HEK293 (cell line): Measurements from ENCODE around the gene PLPPR2.

Source experiments
- KLF8 ChIP-seq: fragments of 450-650 bp; formaldehyde crosslinking; IDR thresholded peaks from 2 replicates; pipeline ENCODE4 v1.5.1; 2016; ENCODE audit warnings: missing biosample characterization, missing genetic modification characterization
- KLF9 ChIP-seq: fragments of 450-650 bp; formaldehyde crosslinking; IDR thresholded peaks from 2 replicates; pipeline ENCODE4 v1.5.1; 2016; ENCODE audit warnings: missing biosample characterization, missing genetic modification characterization, low read depth
- MEIS1 ChIP-seq: sonication (generic); formaldehyde crosslinking; IDR thresholded peaks from 2 replicates; pipeline ENCODE4 v1.8.1; 2022; ENCODE audit warnings: missing genetic modification reagents, mild to moderate bottlenecking, borderline replicate concordance
- RBAK ChIP-seq: fragments of 450-650 bp; formaldehyde crosslinking; IDR thresholded peaks from 2 replicates; pipeline ENCODE4 v1.5.1; 2016; ENCODE audit warnings: missing biosample characterization, missing genetic modification characterization
- ZBTB21 ChIP-seq: fragments of 450-650 bp; formaldehyde crosslinking; IDR thresholded peaks from 2 replicates; pipeline ENCODE4 v1.5.1; 2017; ENCODE audit warnings: missing biosample characterization, missing genetic modification characterization
- ZEB2 ChIP-seq: fragments of 450-650 bp; formaldehyde crosslinking; IDR thresholded peaks from 2 replicates; pipeline ENCODE4 v1.5.1; 2016; ENCODE audit warnings: missing biosample characterization, missing genetic modification characterization
- ZNF132 ChIP-seq: fragments of 450-650 bp; formaldehyde crosslinking; IDR thresholded peaks from 2 replicates; pipeline ENCODE4 v1.5.1; 2017; ENCODE audit warnings: missing biosample characterization, missing genetic modification characterization, borderline replicate concordance
- ZNF23 ChIP-seq: fragments of 450-650 bp; formaldehyde crosslinking; IDR thresholded peaks from 2 replicates; pipeline ENCODE4 v1.5.1; 2016; ENCODE audit warnings: missing biosample characterization, missing genetic modification characterization, borderline replicate concordance
- ZNF701 ChIP-seq: fragments of 450-650 bp; formaldehyde crosslinking; IDR thresholded peaks from 2 replicates; pipeline ENCODE4 v1.5.1; 2016; ENCODE audit warnings: missing biosample characterization, missing genetic modification characterization
- TF ChIP-seq, protein P1 (sequence below): fragments of 450-650 bp; formaldehyde crosslinking; IDR thresholded peaks from 2 replicates; pipeline ENCODE4 v1.5.1; 2016; ENCODE audit warnings: missing biosample characterization, missing genetic modification characterization
- TF ChIP-seq, protein P2 (sequence below): fragments of 450-650 bp; formaldehyde crosslinking; IDR thresholded peaks from 2 replicates; pipeline ENCODE4 v1.5.1; 2016; ENCODE audit warnings: missing biosample characterization, missing genetic modification characterization, borderline replicate concordance
- TF ChIP-seq, protein P3 (sequence below): fragments of 450-650 bp; formaldehyde crosslinking; IDR thresholded peaks from 2 replicates; pipeline ENCODE4 v1.5.1; 2016; ENCODE audit warnings: missing biosample characterization, missing genetic modification characterization, borderline replicate concordance
- TF ChIP-seq, protein P4 (sequence below): fragments of 450-650 bp; formaldehyde crosslinking; IDR thresholded peaks from 2 replicates; pipeline ENCODE4 v1.5.1; 2016; ENCODE audit warnings: missing biosample characterization, missing genetic modification characterization
- TF ChIP-seq, protein P5 (sequence below): fragments of 450-650 bp; formaldehyde crosslinking; IDR thresholded peaks from 2 replicates; pipeline ENCODE4 v1.5.1; 2016; ENCODE audit warnings: missing biosample characterization, missing genetic modification characterization
- TF ChIP-seq, protein P6 (sequence below): fragments of 450-650 bp; formaldehyde crosslinking; IDR thresholded peaks from 2 replicates; pipeline ENCODE4 v1.5.1; 2016; ENCODE audit warnings: missing biosample characterization, missing genetic modification characterization, borderline replicate concordance
- TF ChIP-seq, protein P7 (sequence below): fragments of 450-650 bp; formaldehyde crosslinking; IDR thresholded peaks from 2 replicates; pipeline ENCODE4 v1.5.1; 2016; ENCODE audit warnings: missing biosample characterization, missing genetic modification characterization

Gene PLPPR2

DNA sequence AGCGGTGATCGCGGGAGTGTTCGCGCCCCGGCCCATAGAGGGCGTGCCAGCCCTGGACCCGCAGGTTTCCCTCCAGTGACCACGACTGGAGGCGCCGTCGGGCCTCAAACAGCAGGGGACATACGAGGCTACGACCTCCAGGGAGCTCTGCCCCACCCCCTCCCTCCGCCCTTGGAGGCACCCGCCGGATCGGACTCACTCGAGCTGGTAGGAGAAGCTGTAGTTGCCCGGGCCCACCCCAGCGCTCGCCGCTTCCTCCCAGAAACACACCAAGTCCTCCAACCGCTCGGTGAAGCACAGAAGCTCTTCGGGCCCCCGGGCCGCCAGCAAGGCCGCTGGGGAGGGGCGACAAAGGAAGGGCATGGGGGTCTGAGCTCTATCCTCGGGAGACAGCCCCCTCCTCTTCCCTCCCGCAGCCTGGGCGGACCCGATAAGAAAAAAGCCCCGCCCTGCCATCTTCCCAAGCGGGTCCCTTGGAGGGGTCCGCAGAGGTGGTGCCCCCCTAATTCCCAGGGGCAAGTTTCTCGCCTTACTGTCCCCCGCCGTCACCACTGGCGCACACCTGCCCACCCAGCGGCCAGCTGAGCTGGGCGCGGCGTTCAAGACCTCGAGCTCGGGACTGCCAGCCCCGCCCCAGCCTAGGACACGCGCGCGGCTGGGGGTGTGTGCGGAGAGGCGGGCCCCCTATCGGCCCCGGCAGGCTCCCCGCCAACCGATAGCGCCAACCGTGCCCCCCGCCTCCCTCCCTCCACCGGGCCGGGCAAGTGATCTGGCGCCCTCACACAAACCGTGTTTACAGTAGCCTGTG is 27.9 kb downstream of the PLPPR2 start (continued):
- TF ChIP-seq, protein P1, sequence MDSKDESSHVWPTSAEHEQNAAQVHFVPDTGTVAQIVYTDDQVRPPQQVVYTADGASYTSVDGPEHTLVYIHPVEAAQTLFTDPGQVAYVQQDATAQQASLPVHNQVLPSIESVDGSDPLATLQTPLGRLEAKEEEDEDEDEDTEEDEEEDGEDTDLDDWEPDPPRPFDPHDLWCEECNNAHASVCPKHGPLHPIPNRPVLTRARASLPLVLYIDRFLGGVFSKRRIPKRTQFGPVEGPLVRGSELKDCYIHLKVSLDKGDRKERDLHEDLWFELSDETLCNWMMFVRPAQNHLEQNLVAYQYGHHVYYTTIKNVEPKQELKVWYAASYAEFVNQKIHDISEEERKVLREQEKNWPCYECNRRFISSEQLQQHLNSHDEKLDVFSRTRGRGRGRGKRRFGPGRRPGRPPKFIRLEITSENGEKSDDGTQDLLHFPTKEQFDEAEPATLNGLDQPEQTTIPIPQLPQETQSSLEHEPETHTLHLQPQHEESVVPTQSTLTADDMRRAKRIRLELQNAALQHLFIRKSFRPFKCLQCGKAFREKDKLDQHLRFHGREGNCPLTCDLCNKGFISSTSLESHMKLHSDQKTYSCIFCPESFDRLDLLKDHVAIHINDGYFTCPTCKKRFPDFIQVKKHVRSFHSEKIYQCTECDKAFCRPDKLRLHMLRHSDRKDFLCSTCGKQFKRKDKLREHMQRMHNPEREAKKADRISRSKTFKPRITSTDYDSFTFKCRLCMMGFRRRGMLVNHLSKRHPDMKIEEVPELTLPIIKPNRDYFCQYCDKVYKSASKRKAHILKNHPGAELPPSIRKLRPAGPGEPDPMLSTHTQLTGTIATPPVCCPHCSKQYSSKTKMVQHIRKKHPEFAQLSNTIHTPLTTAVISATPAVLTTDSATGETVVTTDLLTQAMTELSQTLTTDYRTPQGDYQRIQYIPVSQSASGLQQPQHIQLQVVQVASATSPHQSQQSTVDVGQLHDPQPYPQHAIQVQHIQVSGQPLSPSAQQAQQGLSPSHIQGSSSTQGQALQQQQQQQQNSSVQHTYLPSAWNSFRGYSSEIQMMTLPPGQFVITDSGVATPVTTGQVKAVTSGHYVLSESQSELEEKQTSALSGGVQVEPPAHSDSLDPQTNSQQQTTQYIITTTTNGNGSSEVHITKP, result peak; percentile 49; the same call in 1 of the 2 replicates
- TF ChIP-seq, protein P2, sequence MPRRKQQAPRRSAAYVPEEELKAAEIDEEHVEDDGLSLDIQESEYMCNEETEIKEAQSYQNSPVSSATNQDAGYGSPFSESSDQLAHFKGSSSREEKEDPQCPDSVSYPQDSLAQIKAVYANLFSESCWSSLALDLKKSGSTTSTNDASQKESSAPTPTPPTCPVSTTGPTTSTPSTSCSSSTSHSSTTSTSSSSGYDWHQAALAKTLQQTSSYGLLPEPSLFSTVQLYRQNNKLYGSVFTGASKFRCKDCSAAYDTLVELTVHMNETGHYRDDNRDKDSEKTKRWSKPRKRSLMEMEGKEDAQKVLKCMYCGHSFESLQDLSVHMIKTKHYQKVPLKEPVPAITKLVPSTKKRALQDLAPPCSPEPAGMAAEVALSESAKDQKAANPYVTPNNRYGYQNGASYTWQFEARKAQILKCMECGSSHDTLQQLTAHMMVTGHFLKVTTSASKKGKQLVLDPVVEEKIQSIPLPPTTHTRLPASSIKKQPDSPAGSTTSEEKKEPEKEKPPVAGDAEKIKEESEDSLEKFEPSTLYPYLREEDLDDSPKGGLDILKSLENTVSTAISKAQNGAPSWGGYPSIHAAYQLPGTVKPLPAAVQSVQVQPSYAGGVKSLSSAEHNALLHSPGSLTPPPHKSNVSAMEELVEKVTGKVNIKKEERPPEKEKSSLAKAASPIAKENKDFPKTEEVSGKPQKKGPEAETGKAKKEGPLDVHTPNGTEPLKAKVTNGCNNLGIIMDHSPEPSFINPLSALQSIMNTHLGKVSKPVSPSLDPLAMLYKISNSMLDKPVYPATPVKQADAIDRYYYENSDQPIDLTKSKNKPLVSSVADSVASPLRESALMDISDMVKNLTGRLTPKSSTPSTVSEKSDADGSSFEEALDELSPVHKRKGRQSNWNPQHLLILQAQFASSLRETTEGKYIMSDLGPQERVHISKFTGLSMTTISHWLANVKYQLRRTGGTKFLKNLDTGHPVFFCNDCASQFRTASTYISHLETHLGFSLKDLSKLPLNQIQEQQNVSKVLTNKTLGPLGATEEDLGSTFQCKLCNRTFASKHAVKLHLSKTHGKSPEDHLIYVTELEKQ, result no peak
- TF ChIP-seq ZNF132 (no peak), ZNF23 (tag by site-specific recombination) (no peak), ZBTB21 (tag by site-specific recombination) (no peak), KLF8 (tag by site-specific recombination) (peak; percentile 69), KLF9 (tag by site-specific recombination) (peak; percentile 88), ZEB2 (tag by site-specific recombination) (peak; percentile 71; the same call in 1 of the 2 replicates), RBAK (tag by site-specific recombination) (no peak), MEIS1 (CRISPR knock-in tag) (no peak), ZNF701 (tag by site-specific recombination) (no peak)
- TF ChIP-seq, protein P3, sequence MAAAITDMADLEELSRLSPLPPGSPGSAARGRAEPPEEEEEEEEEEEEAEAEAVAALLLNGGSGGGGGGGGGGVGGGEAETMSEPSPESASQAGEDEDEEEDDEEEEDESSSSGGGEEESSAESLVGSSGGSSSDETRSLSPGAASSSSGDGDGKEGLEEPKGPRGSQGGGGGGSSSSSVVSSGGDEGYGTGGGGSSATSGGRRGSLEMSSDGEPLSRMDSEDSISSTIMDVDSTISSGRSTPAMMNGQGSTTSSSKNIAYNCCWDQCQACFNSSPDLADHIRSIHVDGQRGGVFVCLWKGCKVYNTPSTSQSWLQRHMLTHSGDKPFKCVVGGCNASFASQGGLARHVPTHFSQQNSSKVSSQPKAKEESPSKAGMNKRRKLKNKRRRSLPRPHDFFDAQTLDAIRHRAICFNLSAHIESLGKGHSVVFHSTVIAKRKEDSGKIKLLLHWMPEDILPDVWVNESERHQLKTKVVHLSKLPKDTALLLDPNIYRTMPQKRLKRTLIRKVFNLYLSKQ (tag by site-specific recombination), result no peak
- TF ChIP-seq, protein P4, sequence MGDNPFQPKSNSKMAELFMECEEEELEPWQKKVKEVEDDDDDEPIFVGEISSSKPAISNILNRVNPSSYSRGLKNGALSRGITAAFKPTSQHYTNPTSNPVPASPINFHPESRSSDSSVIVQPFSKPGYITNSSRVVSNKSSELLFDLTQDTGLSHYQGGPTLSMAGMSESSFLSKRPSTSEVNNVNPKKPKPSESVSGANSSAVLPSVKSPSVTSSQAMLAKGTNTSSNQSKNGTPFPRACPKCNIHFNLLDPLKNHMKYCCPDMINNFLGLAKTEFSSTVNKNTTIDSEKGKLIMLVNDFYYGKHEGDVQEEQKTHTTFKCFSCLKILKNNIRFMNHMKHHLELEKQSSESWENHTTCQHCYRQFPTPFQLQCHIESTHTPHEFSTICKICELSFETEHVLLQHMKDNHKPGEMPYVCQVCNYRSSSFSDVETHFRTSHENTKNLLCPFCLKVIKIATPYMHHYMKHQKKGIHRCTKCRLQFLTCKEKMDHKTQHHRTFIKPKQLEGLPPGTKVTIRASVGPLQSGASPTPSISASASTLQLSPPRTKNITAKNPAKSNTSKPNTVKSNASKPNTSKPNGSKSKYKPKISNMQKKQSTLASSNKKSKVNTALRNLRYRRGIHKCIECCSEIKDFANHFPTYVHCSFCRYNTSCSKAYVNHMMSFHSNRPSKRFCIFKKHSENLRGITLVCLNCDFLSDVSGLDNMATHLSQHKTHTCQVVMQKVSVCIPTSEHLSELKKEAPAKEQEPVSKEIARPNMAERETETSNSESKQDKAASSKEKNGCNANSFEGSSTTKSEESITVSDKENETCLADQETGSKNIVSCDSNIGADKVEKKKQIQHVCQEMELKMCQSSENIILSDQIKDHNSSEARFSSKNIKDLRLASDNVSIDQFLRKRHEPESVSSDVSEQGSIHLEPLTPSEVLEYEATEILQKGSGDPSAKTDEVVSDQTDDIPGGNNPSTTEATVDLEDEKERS (tag by site-specific recombination), result no peak; the same call in 1 of the 2 replicates
- TF ChIP-seq, protein P5, sequence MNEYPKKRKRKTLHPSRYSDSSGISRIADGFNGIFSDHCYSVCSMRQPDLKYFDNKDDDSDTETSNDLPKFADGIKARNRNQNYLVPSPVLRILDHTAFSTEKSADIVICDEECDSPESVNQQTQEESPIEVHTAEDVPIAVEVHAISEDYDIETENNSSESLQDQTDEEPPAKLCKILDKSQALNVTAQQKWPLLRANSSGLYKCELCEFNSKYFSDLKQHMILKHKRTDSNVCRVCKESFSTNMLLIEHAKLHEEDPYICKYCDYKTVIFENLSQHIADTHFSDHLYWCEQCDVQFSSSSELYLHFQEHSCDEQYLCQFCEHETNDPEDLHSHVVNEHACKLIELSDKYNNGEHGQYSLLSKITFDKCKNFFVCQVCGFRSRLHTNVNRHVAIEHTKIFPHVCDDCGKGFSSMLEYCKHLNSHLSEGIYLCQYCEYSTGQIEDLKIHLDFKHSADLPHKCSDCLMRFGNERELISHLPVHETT (tag by site-specific recombination), result no peak; the same call in 1 of the 2 replicates
- TF ChIP-seq, protein P6, sequence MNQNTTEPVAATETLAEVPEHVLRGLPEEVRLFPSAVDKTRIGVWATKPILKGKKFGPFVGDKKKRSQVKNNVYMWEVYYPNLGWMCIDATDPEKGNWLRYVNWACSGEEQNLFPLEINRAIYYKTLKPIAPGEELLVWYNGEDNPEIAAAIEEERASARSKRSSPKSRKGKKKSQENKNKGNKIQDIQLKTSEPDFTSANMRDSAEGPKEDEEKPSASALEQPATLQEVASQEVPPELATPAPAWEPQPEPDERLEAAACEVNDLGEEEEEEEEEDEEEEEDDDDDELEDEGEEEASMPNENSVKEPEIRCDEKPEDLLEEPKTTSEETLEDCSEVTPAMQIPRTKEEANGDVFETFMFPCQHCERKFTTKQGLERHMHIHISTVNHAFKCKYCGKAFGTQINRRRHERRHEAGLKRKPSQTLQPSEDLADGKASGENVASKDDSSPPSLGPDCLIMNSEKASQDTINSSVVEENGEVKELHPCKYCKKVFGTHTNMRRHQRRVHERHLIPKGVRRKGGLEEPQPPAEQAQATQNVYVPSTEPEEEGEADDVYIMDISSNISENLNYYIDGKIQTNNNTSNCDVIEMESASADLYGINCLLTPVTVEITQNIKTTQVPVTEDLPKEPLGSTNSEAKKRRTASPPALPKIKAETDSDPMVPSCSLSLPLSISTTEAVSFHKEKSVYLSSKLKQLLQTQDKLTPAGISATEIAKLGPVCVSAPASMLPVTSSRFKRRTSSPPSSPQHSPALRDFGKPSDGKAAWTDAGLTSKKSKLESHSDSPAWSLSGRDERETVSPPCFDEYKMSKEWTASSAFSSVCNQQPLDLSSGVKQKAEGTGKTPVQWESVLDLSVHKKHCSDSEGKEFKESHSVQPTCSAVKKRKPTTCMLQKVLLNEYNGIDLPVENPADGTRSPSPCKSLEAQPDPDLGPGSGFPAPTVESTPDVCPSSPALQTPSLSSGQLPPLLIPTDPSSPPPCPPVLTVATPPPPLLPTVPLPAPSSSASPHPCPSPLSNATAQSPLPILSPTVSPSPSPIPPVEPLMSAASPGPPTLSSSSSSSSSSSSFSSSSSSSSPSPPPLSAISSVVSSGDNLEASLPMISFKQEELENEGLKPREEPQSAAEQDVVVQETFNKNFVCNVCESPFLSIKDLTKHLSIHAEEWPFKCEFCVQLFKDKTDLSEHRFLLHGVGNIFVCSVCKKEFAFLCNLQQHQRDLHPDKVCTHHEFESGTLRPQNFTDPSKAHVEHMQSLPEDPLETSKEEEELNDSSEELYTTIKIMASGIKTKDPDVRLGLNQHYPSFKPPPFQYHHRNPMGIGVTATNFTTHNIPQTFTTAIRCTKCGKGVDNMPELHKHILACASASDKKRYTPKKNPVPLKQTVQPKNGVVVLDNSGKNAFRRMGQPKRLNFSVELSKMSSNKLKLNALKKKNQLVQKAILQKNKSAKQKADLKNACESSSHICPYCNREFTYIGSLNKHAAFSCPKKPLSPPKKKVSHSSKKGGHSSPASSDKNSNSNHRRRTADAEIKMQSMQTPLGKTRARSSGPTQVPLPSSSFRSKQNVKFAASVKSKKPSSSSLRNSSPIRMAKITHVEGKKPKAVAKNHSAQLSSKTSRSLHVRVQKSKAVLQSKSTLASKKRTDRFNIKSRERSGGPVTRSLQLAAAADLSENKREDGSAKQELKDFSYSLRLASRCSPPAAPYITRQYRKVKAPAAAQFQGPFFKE (tag by site-specific recombination), result no peak
- TF ChIP-seq, protein P7, sequence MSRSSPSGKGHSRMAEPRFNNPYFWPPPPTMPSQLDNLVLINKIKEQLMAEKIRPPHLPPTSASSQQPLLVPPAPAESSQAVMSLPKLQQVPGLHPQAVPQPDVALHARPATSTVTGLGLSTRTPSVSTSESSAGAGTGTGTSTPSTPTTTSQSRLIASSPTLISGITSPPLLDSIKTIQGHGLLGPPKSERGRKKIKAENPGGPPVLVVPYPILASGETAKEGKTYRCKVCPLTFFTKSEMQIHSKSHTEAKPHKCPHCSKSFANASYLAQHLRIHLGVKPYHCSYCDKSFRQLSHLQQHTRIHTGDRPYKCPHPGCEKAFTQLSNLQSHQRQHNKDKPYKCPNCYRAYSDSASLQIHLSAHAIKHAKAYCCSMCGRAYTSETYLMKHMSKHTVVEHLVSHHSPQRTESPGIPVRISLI, result no peak
